Hippocampal formation (tissue), 2 donors: Measurements from ENCODE around the gene FNIP2.
A peak's percentile ranks its signal among the peaks of the same experiment; 100 is the strongest.

ENCODE experiments used
- DNase-seq, 2 donors: peaks; one replicate each; lab custom pipeline; 2025; lab: John Stamatoyannopoulos, UW

FNIP2 gene

DNA sequence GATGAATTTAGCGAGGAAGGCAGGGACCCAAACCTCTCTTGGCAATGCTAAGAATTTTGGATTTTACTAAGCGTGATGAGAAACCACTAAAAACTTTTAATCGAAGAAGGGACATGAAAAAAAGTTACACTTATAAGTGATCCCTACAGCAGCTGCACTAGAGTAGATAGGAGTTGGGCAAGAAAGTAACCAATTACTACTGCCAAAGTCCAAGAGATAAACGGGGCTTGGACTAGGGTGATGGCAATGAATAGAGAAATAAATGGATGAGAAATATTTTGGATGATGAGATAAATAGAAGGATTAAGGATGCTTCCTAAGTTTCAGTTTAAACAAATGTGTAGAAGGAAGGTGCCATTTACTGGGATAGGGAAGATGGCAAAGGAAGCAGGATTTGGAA, 6.3 kb upstream of the FNIP2 start:
- DNase-seq = no peak

DNA sequence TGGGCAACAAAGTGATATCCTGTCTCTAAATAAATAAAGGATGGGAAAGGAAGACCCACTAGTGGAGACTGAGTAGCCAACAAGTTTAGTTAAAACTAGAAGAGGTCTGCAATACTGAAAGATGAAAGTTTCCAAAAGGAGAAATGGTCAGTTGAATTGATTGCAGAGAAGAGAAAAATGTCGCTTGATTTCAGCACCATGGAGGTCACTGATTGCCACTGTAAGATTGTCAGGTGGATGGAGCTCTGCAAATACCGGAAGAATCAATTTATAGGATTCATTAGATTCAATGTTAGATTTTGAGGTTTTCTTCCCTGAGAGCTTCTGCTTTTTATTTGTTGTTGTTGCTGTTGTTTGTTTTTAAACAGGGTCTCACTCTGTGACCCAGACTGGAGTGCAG, 5.4 kb upstream of the FNIP2 start:
- DNase-seq = no peak

DNA sequence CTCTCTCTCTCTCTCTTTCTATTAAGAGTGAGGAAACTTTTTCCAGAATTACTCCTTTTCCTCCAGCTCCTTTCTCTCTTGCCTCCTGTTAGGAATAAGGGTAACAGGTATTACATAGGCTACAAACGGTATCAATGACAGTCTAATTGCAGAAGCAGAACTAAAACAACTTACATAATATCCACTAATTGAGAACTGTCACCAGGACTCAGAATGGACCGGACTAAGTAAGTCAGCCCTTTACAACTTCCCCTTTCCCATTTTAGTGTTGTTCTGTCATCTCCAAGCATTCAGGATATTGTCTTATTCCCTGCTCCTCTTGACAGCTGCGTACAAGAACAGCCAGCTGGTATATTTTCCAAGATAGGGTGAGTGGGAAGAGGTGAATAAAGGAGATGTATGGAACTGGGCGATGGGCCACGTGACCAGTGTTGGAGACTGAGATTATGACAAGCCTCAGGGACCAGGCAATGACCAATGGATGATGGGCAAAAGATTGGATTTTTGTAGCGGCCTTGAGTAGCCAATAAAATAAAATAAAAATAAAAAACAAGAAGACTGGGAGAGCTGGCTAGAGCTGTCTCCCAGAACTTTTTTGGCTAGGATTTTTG, 2.3 kb upstream of the FNIP2 start:
- no peak for DNase-seq

DNA sequence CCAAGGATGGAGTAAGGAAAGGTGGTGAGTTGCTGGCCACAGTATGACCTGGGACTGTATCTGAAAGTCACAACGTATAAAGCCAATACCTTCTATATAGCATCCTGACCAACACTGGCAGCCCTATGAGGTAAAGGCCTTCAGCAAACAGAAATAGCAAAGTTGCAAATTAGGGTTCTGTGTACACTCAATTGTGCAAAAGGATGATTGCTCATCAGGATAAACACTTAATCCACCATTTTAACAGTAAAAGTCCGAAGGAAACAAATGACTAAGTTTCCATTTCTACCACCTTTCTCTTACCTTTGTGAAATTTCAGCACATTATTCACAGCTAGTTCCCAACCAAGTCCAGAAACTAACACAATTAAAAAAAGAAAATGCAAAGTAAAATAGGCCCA, 1.4 kb upstream of the FNIP2 start:
- no peak for DNase-seq

DNA sequence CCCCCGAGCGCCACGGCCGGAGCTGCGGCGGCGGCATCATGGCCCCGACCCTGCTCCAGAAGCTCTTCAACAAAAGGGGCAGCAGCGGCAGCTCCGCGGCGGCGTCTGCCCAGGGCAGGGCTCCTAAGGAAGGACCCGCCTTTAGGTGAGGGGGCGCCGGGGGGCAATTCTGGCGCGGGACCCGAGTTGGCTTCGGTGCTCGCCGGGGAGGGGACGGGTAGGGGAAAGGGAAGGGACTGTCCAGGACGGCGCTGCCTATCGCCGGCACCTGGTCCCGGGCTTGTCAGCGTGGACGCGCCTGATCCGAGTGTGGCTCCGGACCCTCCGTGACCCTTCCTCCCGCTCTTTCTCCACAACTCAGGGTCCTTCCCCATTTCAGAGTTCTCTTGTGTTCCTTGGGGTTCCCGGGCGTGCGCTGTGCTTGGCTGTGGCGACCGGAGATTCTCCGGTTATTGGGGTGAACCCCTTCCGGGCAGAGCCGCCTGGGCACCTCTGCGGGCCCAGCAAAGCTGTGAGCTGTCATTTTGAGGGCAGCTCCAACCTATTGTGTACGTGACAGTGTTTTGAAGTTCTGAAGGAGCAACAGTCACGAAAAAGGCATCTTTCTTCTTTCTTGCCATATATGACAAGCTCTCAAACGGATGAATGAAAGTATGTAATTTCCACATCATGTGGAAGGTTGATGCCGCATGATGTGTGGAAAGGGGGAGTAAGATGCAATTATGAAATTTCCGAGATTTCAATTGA, 522 bp downstream of the FNIP2 start:
- peak in 1 of 2 donors; percentile 57 for DNase-seq

DNA sequence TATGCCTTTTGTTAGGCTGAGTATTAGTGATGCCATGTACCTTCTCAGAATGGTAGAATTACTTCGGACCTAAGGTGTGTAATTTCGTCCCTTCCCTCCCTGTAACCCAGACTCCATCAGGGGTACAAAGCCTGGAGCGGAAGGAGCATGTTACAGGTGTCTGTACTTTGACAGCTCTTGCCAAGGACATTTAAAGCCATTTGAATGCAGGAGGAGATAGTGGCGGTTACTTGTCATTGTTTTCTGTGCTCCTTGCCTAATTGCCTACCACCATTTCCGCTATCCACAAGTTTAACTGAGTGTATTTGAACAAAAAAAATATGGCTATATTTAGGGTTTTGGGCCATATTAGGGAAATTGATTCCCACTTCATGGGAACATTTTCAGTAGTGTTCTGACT, 1.8 kb downstream of the FNIP2 start:
- DNase-seq = no peak

DNA sequence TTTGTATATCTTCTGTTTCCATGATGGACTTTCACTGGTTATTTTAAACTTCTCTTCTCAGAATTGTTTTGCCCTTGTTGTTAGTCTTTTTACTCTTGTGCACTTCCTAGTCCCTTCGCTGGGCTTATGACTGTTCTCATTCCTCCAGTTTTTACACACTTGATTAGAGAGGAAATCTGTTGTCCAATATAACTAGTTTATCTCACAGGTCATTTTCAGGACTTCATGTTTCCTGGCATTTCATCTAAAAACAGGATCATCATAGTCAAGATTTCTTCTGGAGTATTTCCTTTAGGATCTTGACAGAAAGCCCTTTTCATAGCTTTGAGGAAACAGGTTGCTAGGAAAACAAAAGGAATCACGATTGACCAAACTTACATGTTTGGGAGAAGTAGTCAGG, 3.0 kb downstream of the FNIP2 start:
- no peak for DNase-seq

DNA sequence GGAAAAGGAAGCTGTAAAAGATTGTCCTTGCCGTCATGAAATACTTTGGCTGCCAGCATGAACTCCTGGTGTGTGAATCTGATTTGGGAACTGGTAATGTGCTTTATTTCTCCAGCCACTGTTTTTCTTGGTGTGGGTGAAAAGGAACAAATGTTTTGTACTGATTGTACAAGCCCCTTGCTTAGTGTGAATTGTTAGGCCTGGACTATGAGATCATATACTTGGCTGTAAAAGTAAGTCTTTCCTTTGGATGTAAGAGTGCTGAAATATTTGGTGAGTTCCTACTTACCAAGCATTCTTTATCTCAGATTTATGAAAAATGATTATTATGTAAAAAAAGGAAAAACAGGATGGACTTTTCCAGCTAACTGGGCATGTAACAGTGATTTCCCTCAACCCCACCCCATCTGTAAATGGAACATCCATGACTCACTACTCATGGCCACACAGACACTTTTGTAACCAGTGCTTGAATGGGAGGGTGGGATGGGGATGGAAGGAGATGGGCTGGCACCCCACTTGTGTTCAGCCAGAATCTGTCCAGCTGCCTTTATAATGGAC, 6.3 kb downstream of the FNIP2 start:
- peak; percentile 56 to 86 for DNase-seq

DNA sequence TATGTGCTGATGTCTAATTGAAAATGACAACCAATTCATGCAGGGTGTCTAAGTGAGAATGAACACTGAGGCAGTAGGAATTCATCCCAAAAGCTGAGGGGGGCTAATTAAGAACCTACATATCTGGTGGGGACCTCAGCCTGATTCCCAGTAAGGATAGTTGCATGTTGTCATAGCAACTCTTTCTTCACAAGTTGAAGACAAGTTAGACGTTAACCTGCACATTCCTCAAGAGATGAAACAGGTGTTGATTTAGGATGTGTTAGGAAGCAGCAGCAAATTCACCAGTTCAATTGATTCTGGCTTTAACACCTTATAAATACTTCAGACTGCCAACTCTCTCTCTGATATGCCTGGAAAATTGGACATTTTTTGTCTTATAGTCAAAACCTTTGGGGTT, 7.3 kb downstream of the FNIP2 start:
- DNase-seq = no peak

DNA sequence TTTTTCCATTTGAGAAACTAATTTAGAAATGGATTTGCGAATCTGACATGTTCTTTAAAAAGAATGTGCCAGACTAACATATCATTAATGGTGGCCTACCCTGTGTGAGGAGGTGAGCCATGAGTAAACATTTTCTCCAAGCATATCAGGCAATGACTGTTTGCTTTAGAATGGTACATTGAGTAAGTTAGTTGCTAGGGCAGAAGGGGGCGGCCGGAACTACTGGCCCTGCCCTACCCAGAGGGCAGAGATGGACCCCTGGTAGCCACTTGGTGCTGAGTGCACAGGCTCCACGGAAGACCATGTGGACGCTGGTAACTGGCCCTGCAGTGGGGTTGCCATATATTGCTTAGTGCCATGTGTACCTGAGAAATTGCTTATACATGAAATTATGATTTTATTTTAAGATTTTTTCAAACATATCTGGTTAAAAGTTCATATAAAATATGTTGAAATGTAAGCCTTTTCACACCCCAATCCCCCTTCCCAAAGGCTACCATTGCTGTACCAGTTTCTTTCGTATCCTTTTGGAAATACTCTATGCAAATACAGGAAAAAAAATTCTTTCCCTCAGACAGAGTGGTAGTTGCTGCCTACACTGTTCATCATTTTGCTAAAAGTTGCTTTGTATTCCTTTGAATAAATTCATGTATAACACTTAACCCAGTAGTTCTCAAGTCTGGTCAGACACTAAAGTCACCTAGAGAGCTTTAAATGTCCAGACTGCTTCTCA, 8.8 kb downstream of the FNIP2 start:
- no peak for DNase-seq

DNA sequence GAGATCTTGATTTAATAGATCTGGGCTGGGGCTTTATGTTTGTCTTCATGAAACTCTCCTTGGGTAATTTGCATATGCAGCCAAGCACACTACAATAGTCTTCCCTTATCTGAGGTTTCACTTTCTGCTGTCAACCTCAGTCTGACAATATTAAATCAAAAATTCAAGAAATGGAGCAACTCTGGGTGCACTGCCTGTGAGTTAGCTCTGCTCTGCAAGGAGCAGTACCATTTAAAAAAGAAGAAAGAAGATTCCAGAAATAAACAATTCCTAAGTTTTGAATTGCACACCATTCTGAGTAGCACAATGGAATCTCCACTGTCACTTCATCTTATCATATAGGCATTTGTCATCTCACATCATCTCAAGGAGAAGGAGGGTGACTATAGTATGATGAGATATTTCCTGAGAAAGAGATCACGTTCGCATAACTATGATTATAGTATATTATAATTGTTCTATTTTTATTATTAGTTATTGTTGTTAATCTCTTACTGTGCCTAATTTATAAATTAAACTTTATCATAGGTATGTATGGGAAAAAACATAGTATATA, 9.4 kb downstream of the FNIP2 start:
- no peak for DNase-seq

DNA sequence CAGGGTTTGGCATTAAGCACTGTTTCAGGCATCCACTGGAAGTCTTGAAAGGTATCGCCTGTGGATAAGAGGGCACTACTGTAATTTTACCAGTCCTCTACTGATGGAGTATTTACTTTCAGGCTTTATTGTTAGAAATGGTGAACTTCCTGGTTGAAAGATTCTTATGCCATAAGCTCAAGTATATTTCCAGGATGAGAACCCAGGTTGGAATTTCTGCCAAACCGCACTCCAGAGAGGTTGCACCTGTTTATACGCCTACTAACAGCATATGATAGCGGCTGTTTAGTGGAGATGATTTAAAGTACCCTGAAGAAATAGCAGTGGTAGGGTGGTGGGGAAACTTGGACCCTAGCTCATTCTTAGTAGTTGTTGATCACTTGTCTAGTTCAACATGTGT, 9.9 kb downstream of the FNIP2 start:
- no peak for DNase-seq

DNA sequence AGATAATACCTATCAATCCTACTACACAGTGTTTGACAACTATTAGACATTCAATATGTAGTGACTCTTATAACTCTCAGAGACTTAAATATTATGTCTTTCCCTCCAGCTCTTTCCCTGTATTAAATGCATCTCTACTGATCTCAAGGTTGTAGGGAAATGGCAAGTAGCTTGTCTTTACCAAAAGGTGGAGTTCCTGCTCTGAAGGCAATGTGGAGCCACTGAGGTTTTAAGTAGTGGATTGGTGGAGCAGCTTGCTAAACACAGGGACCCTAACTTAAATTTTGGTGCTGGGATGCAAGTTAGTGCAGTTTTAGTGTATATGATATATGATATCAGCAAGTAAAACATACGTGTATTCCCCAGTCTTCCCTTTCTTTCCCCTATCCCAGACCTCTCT, 13.1 kb downstream of the FNIP2 start:
- no peak for DNase-seq

DNA sequence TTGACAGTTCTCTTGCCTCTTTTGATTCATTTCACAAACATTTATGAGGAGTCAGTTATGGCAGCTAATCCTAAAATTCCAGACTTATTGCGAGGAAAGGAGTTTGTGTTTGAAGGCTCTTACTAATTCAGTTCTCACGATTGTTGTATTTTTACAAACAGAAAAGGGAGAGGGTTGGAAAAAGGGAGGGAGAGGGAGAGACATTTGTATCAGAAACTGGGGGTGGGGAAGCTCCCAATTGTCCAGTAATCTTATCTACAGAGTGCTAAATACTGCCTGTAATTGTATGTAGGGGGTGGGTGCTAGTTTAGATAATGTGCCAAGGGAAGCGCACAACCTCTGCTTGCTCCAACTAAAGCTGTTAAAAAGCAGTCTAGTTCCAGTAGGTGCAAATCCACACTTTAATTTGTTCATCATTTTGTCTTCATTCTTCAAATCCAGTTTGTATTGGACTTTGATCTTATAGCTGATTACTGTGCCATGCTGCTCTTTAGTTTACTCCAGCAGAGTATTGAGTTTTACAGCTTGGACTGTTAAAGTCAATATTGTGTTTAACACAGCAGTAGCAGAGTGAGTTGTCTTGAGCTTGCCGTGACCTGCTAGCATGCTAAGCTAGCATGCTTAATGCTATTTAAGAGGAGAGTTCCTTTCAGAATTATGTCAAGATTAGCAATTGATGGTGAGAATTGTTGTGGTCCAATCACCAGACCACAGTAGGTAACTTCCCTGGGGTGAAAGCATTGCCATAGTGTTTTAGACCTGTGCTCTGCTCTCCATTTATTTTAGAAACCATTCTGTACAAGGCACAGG, 13.9 kb downstream of the FNIP2 start:
- no peak for DNase-seq

DNA sequence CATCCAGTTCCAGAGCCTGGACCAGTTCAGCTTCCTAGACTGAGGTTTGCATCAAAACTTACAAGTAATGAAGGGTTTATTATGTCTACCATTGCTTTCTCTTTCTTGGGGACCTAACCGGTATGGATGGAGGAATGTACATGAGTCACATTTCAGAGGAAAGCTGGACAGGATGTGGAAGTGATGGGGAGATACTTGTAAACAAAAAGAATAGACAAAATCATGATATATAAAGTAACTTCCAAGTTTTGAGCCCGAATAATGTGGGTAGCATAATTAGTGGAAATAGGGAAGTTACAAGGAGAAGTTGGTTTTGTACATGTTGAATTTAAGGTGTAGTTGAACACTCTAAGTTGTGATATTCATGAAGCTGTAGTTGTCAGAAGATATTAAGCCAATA, 15.0 kb downstream of the FNIP2 start:
- no peak for DNase-seq

DNA sequence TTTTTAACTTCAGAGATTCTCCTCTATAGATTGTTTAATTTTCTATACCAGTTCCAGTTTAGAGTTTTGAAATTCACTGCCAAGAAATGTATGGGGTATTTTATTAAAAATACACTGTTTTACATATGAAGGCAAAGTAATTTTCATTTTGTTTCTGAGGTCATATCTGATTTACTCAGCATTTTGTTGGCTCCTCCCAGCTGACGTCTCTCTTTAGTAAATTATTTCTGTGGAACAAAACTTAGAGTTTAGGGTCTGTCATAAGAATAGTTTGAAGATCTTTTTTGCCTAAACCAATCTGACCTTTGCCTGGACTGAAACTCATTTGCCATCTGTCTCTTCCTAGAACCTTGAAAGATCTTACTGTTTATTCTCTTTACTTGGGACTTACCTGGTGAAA, 16.9 kb downstream of the FNIP2 start:
- no peak for DNase-seq

DNA sequence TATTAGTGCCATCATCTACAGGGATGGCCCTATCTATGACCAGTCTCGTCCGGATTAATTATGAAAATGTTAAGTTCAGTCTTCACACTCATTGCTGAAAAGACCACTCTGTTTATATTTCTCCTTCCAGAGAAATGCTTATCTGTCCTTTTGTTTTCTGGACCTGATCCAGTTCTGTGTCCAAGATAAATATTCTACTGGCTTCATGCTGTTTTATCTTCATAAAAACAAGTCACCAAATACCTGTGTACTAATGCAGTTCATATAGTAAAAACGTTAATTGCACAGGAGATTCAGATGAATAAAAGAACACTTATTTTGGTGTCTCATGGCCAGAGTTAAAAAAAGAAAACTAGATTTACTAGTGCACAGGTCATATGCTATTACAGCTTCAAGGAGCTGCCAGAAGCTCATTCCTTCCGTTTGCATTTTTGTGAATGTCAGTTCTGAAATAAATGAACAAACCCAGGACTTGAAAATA, 17.3 kb downstream of the FNIP2 start:
- no peak for DNase-seq

DNA sequence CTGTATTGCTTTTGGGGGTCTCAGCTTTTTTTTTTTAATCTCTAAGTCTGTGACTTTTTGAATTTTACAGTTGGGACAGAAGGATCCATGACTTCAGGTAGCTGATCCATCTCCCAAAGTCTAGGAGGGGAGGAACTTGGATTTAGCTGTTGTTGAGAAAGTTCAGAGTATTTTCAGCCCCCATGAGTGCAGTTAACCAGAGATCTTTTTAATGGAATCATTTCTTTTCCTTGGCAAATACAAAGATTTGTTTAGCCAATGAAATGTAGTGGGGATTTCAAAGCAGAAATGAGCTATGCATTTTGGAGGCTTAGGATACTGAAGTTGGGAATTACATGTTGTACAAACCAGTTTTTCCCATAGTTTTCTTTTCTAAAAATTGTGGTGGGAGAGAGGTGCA, 18.1 kb downstream of the FNIP2 start:
- no peak for DNase-seq

DNA sequence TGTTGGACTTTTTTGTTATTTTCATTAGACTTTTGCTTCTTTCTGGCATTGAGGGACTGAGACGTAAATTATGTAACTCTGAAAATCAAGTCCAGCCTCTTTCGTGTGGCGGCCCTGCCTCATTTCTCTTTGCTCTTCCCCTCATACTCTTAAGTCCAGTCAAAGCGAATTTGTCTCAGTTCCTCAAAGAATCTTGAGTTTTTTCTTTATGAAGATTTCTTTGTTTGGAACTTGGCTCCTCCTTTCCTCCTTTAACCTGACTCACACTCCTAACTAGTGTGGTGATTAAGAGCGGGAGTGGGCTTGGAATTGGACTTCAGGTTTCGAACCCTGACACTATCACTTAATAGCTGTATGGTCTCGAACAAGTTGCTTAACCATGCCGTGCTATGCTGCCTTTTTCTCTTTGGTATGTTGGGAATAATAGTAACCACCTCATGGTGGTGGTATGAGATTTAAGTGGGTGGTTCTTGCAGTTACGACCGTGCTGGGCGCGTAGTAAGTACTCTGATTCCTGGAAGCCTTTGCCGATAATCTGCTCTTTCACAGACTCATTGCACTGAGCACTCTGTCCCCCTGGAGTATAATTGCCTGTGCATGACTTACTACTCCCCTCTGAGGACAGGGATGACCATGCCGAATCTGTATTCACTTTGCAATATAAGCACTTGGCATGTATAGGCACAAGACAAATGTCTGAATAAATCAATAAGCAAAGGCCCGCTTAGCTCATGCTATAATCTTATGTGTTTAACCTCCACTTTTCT, 19.1 kb downstream of the FNIP2 start:
- DNase-seq = no peak

DNA sequence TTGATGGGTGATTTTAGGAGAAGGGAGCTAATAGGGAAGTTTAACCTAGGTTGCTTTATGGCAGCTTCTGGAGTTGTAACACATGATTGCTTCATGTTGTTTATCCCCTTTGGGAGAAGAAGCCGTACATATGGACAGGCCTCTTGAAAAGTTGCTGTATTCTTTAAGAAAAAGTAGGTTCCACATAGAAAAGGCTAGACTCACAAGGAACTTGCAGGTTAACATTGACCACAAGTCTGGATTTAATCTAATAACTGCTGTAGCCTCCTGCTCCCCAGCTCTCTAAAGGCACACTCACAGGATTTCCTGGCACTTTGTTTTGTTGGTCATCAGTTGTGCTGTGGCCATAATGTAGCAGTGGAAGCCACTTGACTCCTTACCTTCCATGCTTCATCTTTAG, 19.7 kb downstream of the FNIP2 start:
- DNase-seq = no peak

DNA sequence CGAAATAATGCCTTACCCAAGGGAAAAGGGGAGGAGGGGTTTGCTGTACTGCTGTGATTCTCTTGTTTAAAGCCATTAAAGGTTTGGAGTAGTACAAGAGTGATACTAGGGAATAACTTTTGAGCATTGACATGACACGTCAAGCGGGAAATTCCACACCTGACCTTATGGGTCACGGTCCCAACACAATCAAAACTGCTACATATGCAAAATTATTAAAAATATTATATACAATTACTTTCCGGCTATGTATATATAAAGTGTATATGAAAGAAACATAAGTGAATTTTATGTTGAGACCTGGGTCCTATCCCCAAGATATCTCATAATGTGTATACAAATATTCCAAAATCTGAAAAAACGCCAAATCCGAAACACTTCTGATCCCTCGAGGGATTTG, 21.0 kb downstream of the FNIP2 start:
- DNase-seq = no peak
